K562 (cell line): ENCODE results near the gene DUS1L. TPM values are rescaled to one million over a fixed set of nuclear protein-coding genes. Genes with fewer than 3 reads are reported as not detected.
A peak's percentile ranks its signal among the peaks of the same experiment; 100 is the strongest.

Experiments used
- BMI1 ChIP-seq: fragments of 150-350 bp; IDR thresholded peaks from 2 replicates; pipeline ENCODE4 v1.6.1; 2014; ENCODE audit warnings: low read length
- CBX8 ChIP-seq: fragments of 200-600 bp; sonication (generic); IDR thresholded peaks from 2 replicates; pipeline ENCODE4 v1.6.1; 2012; ENCODE audit warnings: borderline replicate concordance, mixed run types, low read depth, mild to moderate bottlenecking, moderate library complexity, mixed read lengths, low read length, control low read depth, inconsistent platforms; ENCODE audit not compliant: poor library complexity, severe bottlenecking; ENCODE audit errors: extremely low read depth
- EGR1 ChIP-seq: fragments of 450-650 bp; conservative IDR thresholded peaks from 2 replicates; pipeline ENCODE4 v1.6.1; 2017; ENCODE audit warnings: mild to moderate bottlenecking
- GABPA ChIP-seq: fragments of 200-800 bp; sonication (Bioruptor generic); conservative IDR thresholded peaks from 2 replicates; pipeline ENCODE4 v1.6.1; 2016; ENCODE audit warnings: low read depth, missing genetic modification characterization, missing compliant biosample characterization
- GTF3C2 ChIP-seq: IDR thresholded peaks from 3 replicates; pipeline ENCODE4 v1.6.1; 2011; ENCODE audit warnings: borderline replicate concordance, mild to moderate bottlenecking, moderate library complexity; ENCODE audit not compliant: insufficient read length; ENCODE audit errors: extremely low read depth
- HMG20B ChIP-seq: fragments of 250-450 bp; sonication (Bioruptor Pico); IDR thresholded peaks from 2 replicates; pipeline ENCODE4 v1.5.0; 2021; ENCODE audit warnings: mild to moderate bottlenecking
- MITF ChIP-seq: IDR thresholded peaks from 2 replicates; pipeline ENCODE4 v1.6.1; 2014; ENCODE audit warnings: antibody characterized with exemption
- RREB1 ChIP-seq: fragments of 250-450 bp; sonication (Bioruptor Pico); IDR thresholded peaks from 2 replicates; pipeline ENCODE4 v1.4.0; 2020
- SFPQ ChIP-seq: fragments of 200-400 bp; formaldehyde crosslinking; IDR thresholded peaks from 2 replicates; pipeline ENCODE4 v1.6.1; 2017; ENCODE audit warnings: mild to moderate bottlenecking, low read depth, low read length, moderate library complexity
- SLC30A9 ChIP-seq: fragments of 250-450 bp; sonication (Bioruptor Pico); IDR thresholded peaks from 2 replicates; pipeline ENCODE4 v1.8.0; 2022; ENCODE audit warnings: mild to moderate bottlenecking, moderate library complexity
- TOE1 ChIP-seq, 2 experiments: fragments of 450-650 bp in 1 of 2; sonication (generic) in 1 of 2; formaldehyde crosslinking in 1 of 2; IDR thresholded peaks; 2 replicates each; pipeline versions ENCODE4 v1.7.1 to v1.8.0; 2016 to 2022; ENCODE audit warnings: borderline replicate concordance in 2 of 2, mild to moderate bottlenecking in 2 of 2, antibody characterized with exemption in 1 of 2, inconsistent platforms in 1 of 2, low read depth in 1 of 2, missing genetic modification reagents in 1 of 2, moderate library complexity in 1 of 2
- polyA plus RNA-seq, 8 experiments: library from polyadenylated mRNA; depleted of rRNA in 4 of 8; stranded (reverse) in 5 of 8; unstranded in 3 of 8; fragments of >200 nt; fragmentation: Nextera tagmentation in 2 of 8; fragmentation: Illumina TruSeq in 1 of 8; extraction: Ambion mirVana in 2 of 8; extraction: Trizol in 1 of 8; gene quantifications; 2 replicates each; pipeline versions ENCODE4 v1.2.1 to v1.2.3, GENCODE V29; 2011 to 2014; ENCODE audit warnings: inconsistent platforms in 1 of 8, missing spikeins in 1 of 8
- total RNA-seq, 7 experiments: library from RNA; depleted of rRNA in 6 of 7; stranded (reverse); fragments of >200 nt in 6 of 7; fragmentation: Illumina TruSeq in 2 of 7; extraction: Trizol in 2 of 7; gene quantifications; 2 replicates each; pipeline versions ENCODE4 v1.2.1 to v1.2.3, GENCODE V29; 2011 to 2021; ENCODE audit warnings: low replicate concordance in 1 of 7

The DUS1L gene
- total and polyA plus RNA-seq, 9 of the 15 experiments (the other 6 are each of a cell fraction or from before 2014, with no cell fraction given), result 7.8 to 210 (median 83.9) TPM

- TF ChIP-seq CBX8 (no peak), GABPA (tag) (no peak), MITF (no peak), SFPQ (no peak), BMI1 (no peak), SLC30A9 (CRISPR knock-in tag) (no peak), RREB1 (CRISPR knock-in tag) (no peak), HMG20B (CRISPR knock-in tag) (0 out of 2 replicates have a peak, but pooled peaks have one; percentile 36), EGR1 (peak; percentile 33; the same call in 1 of the 2 replicates), GTF3C2 (no peak), TOE1 (IDR thresholded peaks at IDR 0.05; ENCODE audit: borderline replicate concordance) (no peak), TOE1 (CRISPR knock-in tag; IDR thresholded peaks at IDR 0.05; ENCODE audit: borderline replicate concordance, low read depth) (no peak)
These were observed 33.5 kb upstream of the DUS1L start (continued) for GRCh38 chr17:82098939-82099763.
